Activated CD4-positive, alpha-beta T cell treated with anti-CD3 and anti-CD28 coated beads, Interleukin-2, amount 50 U/mL, for 4 hours (primary cell): ENCODE results near the gene MAFB.

Experiments
- DNase-seq, 2 experiments: peaks; one replicate each; pipeline ENCODE4 v3.0.0-alpha.2; 2020

The MAFB gene

DNA sequence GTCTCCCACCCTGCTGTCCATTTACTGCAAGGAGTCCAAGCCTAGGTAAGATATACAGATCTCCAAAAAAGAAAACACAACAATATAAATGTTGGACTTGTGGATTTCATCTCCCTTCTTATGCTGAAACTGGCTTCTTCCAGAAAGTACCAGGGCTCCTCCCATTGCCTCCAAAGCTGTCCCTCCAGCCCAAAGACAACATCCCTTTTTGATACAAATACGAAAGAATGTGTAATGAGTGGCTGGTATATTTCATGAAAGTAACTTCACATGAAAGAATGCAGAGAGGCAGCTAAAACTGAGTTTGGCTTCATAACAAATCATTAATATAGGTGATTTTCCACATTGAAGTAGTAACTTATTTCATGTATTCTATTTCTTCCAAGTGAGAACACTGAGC is 7.9 kb downstream of the MAFB start:
- DNase-seq = no peak

DNA sequence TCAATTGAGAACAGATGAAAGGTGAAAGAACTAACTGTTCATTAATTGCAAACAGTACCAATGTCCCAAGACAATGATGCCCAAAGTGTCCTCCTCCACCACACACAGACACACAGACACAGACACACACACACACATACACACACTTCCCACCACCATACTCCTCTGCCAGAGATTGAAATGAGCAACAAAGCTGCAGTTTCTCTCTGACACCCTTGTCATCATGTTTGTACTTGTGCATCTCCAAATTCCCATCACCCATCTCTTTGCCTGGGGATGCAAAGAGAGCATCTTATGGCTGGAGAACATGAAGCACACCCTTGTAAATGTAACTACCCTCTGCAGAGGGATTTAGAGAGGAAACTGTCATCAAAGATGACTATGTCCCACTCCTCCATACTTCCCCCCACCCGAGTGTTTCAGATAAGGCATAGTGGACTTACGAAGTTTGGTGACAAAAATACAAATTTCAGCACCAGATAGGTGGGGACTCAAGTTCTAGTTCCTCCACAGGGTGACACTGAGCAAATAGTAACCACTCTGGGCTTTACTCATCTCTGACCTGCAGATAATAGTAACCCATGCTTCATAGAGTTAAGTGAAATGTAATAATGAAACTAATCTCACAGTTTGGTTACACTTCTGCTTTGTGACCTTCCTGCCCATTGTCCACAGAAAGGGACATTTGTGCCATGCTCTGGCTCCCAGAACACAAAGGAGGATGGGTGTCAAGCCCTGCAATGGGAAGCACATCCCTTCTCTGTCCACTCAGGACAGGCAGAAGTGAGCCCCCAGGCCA is 8.7 kb downstream of the MAFB start:
- DNase-seq = no peak

DNA sequence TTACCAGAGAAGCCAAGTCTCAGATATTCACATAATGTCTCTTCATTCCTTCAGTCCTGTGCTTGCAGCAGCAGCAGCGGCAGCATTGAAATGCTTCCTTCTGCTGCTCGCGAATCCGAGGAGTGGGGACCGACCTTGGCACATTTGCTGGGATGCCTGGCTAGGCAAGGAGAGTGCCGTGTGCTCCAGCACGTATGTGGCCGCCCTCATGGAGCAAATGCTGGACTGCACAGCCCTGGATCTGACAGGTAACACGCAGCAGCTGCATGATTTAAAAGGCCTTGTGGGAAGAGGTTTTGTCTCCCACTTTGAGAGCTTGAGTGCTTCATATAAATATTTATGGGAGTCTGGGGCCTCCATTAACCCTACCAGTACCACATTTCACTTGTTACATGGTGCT is 9.9 kb downstream of the MAFB start:
- no peak for DNase-seq

DNA sequence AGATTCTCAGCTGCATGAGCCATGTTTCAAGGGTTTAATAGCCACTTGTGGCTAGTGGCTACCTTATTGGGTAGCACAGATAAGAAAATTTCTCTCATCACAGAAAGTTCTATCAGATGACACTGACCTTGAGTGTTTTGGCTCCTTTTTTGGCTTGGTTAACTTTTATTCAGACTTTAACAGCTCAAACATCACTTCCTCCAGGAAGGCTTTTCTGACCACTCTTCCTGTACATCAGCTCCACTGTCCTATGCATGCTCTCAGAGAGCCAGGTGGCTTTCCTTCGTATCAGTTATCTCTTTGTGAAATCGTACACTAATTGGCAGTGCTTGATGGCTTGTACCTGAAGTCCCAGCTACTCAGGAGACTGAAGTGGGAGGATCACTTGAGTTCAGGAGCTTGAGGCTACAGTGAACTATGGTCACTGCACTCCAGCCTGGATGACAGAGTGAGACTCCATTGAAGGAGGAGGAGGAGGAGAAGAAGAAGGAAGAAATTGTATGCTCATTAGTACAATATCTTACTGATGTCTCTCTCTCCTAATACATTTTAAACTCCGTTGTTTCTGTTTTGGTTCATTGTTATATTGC is 10.7 kb downstream of the MAFB start:
- DNase-seq = no peak

DNA sequence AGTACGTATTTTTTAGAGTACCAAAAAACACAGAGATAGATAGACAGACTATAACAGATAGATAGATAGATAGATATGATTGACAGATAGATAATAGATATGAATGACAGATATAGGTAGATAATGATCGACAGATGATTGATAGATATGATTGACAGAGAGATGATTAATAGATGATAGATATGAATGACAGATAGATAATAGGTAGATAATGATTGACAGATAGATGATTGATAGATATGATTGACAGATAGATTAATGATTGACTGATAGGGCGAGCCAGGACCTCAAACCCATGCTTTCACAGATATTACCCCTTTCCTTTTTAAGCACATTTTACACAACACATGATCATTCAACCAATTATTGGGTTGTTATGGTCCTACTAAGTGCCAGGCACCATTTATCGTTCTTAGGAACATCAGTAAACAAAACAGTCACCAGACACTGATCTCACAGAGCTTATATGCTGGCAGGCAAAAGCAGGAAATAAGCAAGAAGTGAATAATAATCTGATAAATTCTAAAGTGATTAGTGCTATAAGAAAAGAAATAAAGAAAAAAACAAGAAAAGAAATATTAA is 11.6 kb downstream of the MAFB start:
- DNase-seq = no peak

DNA sequence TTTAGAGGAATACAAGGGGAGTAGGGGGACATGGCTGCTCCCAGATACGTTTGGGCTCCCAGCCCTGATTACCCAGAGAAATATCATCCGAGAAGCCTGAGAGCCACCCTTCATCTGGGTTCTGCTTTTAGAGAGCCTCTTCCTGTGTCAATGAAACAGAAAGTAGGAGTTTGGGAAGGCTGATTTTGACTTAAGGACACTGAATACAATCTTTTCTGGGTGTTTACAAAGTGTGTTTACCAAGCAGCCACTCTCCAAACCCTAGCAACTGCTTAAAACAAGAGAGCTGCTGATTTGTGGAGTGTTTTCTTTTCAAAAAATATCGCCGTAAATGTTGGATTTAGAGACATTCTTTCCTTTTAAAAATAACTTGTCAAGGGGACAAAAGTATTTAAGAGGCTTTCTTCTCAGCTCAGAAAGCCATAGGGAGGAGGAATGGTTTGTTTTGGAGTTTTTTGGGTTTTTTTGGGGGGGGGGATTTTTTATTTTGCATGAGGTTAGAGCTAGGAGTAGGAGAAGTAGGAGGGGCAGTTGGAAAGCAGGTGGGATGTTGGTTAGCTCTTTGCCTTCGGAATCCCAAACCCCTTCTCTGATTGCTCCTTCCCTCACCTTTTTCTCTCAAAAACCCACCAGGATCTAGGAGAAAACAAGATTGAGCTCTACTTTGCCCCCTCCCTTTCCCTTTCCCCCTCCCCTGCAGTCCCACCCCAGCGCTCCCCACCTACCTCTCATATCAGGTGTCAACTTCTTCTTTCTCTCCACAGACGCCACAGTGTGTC is 12.4 kb downstream of the MAFB start:
- DNase-seq = no peak

DNA sequence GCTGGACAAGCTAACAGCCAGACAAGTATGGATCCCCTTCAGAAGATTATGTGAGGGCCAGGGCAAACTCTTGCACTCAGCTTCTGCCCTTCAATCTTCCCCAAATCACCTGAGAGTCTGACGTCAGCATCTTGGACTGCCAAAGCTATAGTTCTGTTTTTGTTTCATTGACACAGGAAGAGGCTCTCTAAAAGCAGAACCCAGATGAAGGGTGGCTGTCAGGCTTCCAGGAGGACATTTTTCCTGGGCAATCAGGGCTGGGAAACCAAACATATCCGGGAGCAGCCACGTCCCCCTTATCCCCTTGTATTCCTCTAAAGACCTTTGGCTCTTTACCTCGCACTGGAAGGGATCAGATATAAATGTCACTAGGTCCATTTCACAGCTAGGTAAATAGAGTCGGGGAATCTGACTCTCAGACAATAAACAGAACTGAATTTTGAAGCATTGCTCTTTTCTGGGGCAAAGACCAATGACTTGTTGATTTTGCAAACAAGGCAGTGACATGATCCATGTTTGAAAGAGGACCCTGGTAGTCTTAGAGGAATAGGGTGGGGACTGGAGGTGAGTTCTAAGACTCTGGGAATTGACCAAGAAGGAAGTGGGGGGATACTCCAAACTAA is 13.3 kb downstream of the MAFB start:
- DNase-seq = no peak

DNA sequence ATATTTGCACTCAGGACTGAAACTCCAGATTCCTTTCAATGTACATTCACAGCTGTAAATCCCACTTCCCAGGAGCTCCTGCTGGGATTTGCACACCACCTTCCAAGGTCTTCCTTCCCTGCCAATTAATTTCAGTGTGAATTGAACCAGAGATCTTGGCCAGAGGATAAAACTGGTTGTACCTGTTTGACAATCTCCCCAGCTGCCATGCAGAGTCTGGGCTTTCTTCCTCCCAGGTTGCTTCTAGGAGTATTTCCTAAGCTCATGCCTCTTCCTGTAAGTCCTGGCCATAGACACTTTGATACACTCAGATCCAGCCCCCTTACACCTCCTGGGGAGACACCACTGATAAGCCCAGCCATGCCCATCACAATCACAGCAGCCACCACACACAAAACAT is 15.6 kb downstream of the MAFB start:
- no peak for DNase-seq

DNA sequence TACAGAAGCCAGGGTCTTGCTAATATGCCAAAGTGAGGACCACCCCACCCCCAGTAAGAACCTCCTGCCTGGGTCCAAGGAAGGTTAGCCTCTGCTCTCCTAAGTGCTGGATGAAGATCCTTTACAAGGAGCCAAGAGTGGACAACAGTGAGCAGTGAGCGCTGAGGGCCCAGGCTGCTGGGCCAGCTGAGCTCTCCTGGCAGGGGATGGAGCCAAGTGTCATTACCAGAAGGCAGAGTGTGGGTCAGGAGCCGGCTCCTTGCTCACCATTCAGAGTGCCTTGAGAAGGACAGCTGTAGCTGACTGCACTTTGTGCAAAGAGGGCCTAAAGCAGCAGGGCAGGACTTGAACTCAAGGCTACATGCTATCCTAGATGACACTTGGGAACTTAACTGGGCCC is 16.9 kb downstream of the MAFB start:
- DNase-seq = no peak

DNA sequence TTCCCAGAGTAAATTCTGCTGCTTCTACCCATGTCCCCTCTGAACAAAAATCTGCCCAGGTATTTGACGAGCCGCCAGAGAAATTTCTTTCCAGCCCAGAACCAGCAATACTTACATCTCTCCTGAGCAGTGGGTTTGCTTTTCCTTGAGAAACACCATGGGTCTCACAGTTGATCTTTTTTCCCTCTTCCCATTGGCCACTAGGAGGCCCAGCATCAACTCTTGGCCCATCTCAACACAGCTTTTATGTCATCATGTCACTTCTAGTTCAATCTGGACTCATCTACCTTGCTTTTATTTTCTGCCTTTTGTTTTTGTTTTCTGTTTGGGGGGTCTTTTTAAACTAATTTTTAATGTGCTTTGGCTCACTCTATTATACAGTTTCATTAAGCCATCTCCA is 18.8 kb downstream of the MAFB start:
- DNase-seq = no peak

DNA sequence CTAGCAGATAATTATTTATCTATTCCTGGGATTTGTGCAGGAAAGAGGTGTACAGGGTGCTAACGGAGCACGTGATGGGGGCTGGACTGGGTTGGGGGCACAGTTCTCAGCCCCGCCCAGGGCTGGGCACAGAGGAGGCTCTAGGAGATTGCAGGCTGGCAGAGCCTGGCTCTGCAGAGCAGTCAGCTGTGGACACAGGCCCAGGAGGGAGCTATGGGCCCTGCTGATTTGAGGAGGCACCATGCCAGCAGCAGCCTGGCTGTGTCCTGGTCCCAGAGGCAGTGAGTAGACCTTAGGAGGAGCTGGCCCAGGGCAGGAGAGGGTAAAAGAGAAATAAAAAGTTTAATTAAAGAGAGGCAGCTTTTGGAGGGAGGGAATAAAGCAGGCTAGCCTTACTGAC is 19.3 kb downstream of the MAFB start:
- no peak for DNase-seq

DNA sequence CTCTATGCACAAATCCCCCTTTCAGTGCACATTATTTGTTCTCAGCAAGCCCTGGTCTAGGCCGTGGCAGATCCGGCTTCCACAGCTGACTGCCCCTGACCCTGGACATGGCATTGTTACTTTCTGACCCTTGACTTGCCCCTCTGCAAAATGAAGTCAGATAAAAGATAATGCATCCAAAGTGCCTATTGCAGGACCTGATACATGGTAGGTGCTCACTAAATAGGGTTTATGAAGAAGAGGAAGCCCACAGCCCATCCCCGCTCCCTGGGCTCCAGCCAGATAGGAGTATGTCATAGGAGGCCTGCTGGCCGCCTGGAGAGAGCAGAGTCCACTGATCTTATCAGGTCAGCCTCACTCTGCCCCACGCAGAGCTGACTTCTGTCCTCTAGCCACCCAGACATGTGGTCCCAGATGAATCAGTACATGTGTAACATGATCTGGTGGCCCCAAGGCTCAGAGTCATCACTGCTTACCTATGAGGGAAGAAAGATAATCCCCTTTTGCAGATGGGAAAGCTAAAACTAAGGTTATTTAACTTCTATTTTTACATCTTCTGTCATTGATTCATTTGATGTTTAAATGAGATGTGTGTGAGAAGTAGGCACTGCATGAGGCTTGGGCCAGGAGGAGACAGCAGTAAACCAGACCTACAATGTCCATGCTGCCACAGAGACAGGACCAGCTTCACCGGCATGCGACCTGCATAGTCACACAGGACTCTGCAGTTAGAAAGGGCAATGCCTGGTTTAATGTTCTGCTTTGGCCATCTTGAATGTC is 20.4 kb downstream of the MAFB start:
- DNase-seq = no peak

DNA sequence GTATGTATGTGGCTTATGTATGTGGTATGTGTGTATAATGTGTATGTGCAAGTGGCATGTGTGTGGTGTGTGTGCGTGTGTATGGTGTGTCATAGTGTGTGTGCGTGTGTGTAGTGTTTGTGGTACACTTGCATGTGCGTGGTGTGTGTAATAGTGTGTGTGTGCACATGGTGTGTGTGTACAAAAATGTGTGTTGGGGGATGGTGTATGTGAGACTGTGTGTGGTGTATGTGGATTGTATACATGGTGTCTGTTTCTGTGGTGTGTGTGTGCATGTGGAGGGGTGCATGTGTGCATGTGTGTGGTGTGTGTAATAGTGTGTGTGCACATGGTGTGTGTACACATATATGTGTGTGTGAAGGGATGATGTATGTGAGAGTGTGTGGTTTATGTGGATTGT is 21.5 kb downstream of the MAFB start:
- DNase-seq = no peak

DNA sequence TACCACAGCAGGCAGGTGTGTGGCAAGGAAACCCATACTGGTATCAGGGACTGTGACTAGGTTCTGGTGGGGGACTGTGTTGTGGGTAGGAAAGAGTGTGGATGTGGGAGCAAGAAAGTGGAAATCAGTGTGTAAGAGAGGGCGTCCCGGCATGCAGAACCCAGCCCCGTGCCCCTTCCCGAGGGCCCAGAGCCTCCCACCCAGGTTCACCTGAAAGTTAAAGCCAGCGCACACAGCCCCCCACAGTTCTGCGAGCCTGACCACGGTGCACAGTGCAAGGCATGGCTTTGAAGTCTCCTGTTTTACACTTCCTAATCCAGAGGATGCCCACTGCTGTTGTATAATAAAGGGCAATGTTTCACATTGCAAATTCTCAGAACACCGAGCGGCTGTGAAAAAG is 22.7 kb downstream of the MAFB start:
- no peak for DNase-seq

DNA sequence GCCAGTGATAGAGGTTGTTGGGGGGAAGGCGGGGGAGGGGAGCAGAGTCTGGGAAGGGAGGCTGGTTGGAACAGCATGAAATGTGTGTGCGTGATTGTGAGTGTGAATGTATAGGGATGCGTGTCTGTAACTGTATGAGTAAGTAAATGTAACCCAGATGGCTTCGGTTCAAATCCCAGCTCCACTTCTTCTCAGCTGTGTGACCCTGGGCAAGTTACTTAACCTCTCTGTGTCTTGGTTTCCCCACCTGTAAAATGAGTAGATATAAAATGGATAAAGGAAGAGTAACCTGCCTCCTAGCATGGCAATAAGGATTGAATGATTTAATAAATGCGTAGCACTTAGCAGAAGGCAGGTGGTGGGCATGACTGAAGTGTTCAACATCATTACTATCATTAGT is 24.1 kb downstream of the MAFB start:
- no peak for DNase-seq

DNA sequence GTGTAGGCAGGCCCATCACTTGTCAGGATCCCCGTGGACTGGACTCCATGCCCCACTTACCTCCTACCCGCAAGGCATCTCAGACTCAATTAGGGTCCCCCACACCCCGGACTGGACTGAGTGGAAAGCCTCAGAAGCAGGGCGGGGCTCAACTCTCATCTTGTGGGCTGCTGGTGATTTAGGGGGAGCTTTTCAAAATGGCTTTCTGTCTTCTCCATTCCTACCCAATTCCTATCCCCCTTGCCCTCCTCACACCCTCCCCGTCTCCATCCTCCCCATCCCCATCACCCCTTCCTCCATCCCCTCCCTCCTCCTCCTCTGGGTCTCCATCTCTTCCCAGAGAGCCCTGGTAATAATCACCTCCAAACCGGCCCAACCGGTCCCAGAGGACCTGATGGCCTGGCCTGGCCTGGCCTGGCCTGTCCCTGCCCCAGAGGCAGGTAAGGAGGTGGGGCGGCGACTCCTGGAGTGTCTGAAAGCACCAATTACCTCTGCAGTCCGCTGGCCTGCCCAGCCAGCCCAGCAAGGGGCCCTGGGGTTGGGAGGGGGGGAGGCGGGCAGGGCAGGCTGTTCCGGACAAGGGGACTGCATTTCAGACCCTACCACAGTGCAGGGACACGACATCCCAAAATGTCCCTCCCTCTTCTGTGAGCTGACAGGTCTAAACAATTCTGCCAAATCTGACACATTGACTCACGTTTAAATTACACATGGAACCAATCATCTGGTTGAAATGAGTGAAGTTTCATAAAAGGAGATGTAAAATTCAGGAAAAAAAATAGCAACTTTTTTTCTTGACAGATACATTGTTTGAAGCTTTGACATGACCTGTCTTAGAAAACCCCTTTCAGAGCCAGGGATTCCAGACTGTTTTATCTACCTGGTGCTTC is 24.8 kb downstream of the MAFB start:
- no peak for DNase-seq

DNA sequence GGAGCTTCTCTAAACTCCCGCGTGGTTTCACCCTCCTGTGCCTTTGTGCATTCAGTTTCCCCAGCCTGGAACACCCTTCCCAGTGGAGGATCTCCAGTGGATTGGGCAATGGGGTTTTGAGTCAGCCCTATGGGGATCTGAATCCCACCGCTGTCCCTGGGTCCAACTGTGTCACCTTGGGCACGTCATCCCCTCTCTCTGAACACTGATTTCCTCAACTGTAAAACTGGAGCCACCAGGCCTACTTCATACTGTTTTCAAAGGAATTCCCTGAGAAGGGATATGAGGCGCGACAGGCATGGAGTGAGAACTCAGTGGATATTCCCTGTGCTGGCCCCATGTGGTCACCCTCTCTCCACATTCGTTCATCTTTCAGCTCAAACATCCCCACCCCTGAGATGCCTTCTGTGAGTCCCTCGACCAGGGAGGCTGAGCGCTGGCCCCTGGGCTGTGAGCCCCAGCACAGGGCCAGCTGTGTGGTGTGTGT is 25.7 kb downstream of the MAFB start:
- no peak for DNase-seq

DNA sequence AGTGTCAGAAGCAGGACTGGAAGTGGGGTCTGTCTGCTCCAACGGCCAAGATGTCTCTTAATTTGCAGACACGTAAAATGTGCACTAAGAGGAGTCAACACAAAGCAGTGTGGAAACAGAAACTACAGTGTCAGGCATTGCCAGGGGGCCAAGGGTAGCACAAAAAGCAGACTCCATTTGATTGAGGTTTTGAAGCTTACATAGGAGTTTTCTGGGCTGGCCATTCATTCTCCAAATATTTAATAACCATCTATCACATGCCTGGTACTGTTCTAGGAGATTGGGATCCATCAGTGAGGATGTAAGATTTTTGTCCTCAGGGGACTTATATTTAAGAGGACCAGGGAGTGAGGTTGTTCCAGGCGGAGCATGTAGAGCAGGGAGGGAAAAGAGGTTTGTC is 29.5 kb downstream of the MAFB start:
- no peak for DNase-seq

DNA sequence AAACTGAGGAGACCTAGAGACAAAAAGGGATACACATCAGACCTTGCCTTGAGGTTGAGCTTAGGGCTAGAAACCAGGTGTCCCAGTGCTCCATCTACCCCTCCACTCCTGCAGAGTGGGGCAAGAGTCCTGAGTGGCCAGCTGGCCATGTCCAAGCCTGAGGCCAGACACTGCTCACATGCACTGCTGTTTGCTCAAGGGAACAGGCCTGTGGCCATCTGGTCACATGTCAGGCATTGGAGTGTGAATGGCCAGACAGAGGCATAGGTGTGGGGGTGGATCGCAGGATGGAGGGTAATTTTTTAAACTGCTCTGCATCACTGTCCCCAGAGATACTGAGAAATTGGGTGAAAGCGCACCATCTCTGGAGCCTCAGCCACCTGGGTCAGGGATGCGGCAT is 30.5 kb downstream of the MAFB start:
- DNase-seq = no peak

DNA sequence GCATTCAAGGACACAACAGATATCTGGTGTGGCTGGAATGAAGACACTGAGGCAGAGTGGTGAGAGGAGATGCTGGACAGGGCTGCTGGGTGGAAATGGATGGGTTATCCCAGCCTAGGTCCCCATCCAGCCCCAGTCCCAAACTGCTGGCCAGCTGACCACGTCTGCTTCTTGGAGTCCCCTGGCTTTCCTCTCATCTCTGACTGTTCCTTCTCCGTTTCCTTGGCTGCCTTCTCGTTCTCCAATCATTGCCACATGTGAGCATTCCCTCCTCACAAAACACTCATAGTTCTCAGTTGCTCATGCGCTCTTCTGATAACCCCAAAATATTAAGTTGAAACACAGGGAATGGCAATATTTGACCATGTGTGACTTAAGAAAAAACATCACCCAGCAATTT is 31.5 kb downstream of the MAFB start:
- no peak for DNase-seq

DNA sequence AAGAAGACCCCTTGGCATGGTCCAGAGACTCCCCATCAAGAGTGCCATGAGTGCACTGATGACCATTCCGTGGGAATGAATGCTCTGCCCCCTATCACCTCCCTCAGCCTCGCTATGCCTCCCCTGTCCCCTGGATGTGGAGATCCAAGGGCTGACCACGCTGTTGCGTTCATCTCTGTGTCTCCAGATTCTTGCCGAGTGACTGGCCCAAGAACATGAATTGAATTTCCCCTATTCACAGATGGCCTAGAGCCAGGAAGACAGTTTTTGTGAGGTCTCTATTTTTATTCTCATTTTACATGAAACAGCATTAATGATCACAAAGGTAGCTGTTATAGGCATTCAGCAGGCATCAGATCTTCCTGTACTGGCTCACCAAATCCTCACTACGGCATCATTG is 33.6 kb downstream of the MAFB start:
- no peak for DNase-seq
